T-helper 1 cell treated with Interleukin-12 subunit alpha and Interleukin-12 subunit beta and Interleukin-4 antibody, amounts not matched to agents 30 ng/mL and 1 ng/mL, for 36 hours (primary cell): ENCODE results near the gene GMDS. TPM values are rescaled to one million over a fixed set of nuclear protein-coding genes. Genes with fewer than 3 reads are reported as not detected.

ENCODE experiments used
- intact Hi-C: fragments of 100-400 bp; cut with micrococcal nuclease; formaldehyde crosslinking; loops from one replicate; pipeline ENCODE4 v1.15.1; 2024
- total RNA-seq: library from RNA; stranded (reverse); gene quantifications from 2 replicates; pipeline ENCODE4 v1.2.3, GENCODE V29; 2022

Gene GMDS
- total RNA-seq, 1 donor from 2014 or later: 28.6 TPM

- intact Hi-C loops: no loop called here
Measured at GRCh38 chr6:2182251-2182650, 63.2 kb downstream of the GMDS start.

- intact Hi-C loops: no loop called here
Measured at GRCh38 chr6:2181567-2181966, 63.8 kb downstream of the GMDS start.

GRCh38 chr6:2179950-2180349 lies 65.5 kb downstream of the GMDS start:
- intact Hi-C loops: no loop called here

- intact Hi-C loops: no loop called here
Measured at GRCh38 chr6:2179241-2179640, 66.2 kb downstream of the GMDS start.

- intact Hi-C loops: no loop called here
Measured at GRCh38 chr6:2178125-2178524, 67.3 kb downstream of the GMDS start.

- intact Hi-C loops: no loop called here
Measured at GRCh38 chr6:2175825-2176224, 69.6 kb downstream of the GMDS start.

GRCh38 chr6:2173203-2173961 lies 72.0 kb downstream of the GMDS start:
- intact Hi-C loops: no loop called here

- intact Hi-C loops: no loop called here
Measured at GRCh38 chr6:2171728-2172127, 73.7 kb downstream of the GMDS start.

GRCh38 chr6:2168480-2168879 lies 76.9 kb downstream of the GMDS start:
- intact Hi-C loops: no loop called here

- intact Hi-C loops: no loop called here
Measured at GRCh38 chr6:2166717-2167116, 78.7 kb downstream of the GMDS start.

GRCh38 chr6:2165286-2165685 lies 80.1 kb downstream of the GMDS start:
- intact Hi-C loops: no loop called here

GRCh38 chr6:2164481-2164880 lies 80.9 kb downstream of the GMDS start:
- intact Hi-C loops: no loop called here

GRCh38 chr6:2162079-2162445 lies 83.3 kb downstream of the GMDS start:
- intact Hi-C loops: no loop called here

GRCh38 chr6:2158596-2159271 lies 86.7 kb downstream of the GMDS start:
- intact Hi-C loops: no loop called here

GRCh38 chr6:2157441-2158127 lies 87.8 kb downstream of the GMDS start:
- intact Hi-C loops: no loop called here

GRCh38 chr6:2155206-2155605 lies 90.2 kb downstream of the GMDS start:
- intact Hi-C loops: no loop called here

GRCh38 chr6:2149361-2150006 lies 95.9 kb downstream of the GMDS start:
- intact Hi-C loops: no loop called here

GRCh38 chr6:2148748-2149147 lies 96.7 kb downstream of the GMDS start:
- intact Hi-C loops: no loop called here

GRCh38 chr6:2147766-2148448 lies 97.5 kb downstream of the GMDS start:
- intact Hi-C loops: no loop called here

- intact Hi-C loops: no loop called here
Measured at GRCh38 chr6:2147261-2147660, 98.1 kb downstream of the GMDS start.

GRCh38 chr6:2144210-2144609 lies 101.2 kb downstream of the GMDS start:
- intact Hi-C loops: no loop called here
